Kidney (tissue), 22 donors: ENCODE results near the gene P3H4. TPM values are rescaled to one million over a fixed set of nuclear protein-coding genes. Genes with fewer than 3 reads are reported as not detected.
A peak's percentile ranks its signal among the peaks of the same experiment; 100 is the strongest.
"Not testable (repeated sequence)": the region's sequence is repeated elsewhere in the genome, so short reads cannot be mapped to it uniquely, and the experiment has no call there.

ENCODE experiments used
- DNase-seq, 5 donors: peaks; one replicate each; pipeline ENCODE4 v3.0.0-alpha.2; 2013 to 2020
- FAIRE-seq: peaks from 2 replicates; lab custom pipeline; 2012; peaks lifted over from hg19 to GRCh38; lab: Jason Lieb, UNC
- H3K27ac ChIP-seq, 2 donors: one replicate each; pipeline ENCODE4 v1.7.0; 2013; ENCODE audit warnings: low read depth in 2 of 2, low read length in 2 of 2, inconsistent platforms in 1 of 2
- H3K27me3 ChIP-seq: one replicate; pipeline ENCODE4 v1.7.1; 2013; ENCODE audit warnings: low read length, inconsistent platforms; ENCODE audit not compliant: control insufficient read depth, insufficient read depth
- H3K36me3 ChIP-seq, 3 donors: one replicate each; pipeline versions ENCODE4 v1.7.0 to v1.7.1; 2013; ENCODE audit warnings: low read length in 3 of 3, control low read depth in 1 of 3, inconsistent platforms in 1 of 3; ENCODE audit not compliant: insufficient read depth in 3 of 3, control insufficient read depth in 2 of 3
- H3K4me1 ChIP-seq, 3 donors: one replicate each; pipeline versions ENCODE4 v1.7.0 to v1.7.1; 2013; ENCODE audit warnings: low read length in 3 of 3, inconsistent platforms in 1 of 3, low read depth in 1 of 3; ENCODE audit not compliant: control insufficient read depth in 2 of 3, insufficient read depth in 2 of 3
- H3K4me3 ChIP-seq, 3 donors: one replicate each; pipeline versions ENCODE4 v1.7.0 to v1.8.1; 2013; ENCODE audit warnings: low read length in 3 of 3, control low read depth in 1 of 3, inconsistent platforms in 1 of 3
- H3K9ac ChIP-seq, 3 donors: one replicate each; pipeline versions ENCODE4 v1.7.0 to v1.7.1; 2013; ENCODE audit warnings: low read length in 3 of 3, control low read depth in 1 of 3, inconsistent platforms in 1 of 3
- H3K9me3 ChIP-seq, 3 donors: one replicate each; pipeline versions ENCODE4 v1.7.0 to v1.7.1; 2013; ENCODE audit warnings: low read length in 3 of 3, control low read depth in 1 of 3, inconsistent platforms in 1 of 3; ENCODE audit not compliant: control insufficient read depth in 2 of 3, insufficient read depth in 1 of 3
- intact Hi-C: fragments of 100-400 bp; cut with DNase I; formaldehyde crosslinking; loops from one replicate; pipeline ENCODE4 v1.11.1; 2022
- long read RNA-seq, 10 donors: library from polyadenylated mRNA in 1 of 10; unstranded in 1 of 10; transcript quantifications; one replicate each; pipeline ENCODE4 v2.0.0 and lab custom pipeline, GENCODE V29; 2021 to 2026
- polyA plus RNA-seq: library from polyadenylated mRNA; stranded (reverse); fragments of 350-450 nt; fragmentation: Illumina TruSeq; extraction: RNeasy Lipid Tissue Mini Kit (QIAGEN cat#74804); gene quantifications from one replicate; pipeline ENCODE4 v1.2.3, GENCODE V29; 2014; ENCODE audit warnings: low read depth, low replicate concordance; ENCODE audit not compliant: insufficient read depth
- total RNA-seq: library from RNA; stranded (reverse); fragmentation: NEBNext Ultra II Directional; extraction: Animal tissue kit (Norgen Biotek cat#: 25700); gene quantifications from one replicate; pipeline ENCODE4 v1.2.1, GENCODE V29; 2021
- TF ChIP-seq, protein P1 (sequence below): IDR thresholded peaks from 3 replicates; pipeline ENCODE4 v1.5.1; 2012; ENCODE audit warnings: mild to moderate bottlenecking, moderate library complexity, borderline replicate concordance; ENCODE audit not compliant: insufficient read depth; ENCODE audit errors: extremely low read depth
- donor health status: control.
- donor health status: control.
- donor health status: control.
- donor health status: control.
- donor health status: control.
- donor health status: DM: yes; HTN: yes; CAD: no.
- donor health status: Normal renal cell carcinoma (clear cell type).

Gene P3H4
- total RNA-seq (13.6 TPM), polyA plus RNA-seq (13.7 TPM)
- long read RNA-seq, donor 1, transcript P3H4-202 (8 exons, 2,601 nt) = major isoform, 10 of 151 reads
- long read RNA-seq, donor 1, partial matches to known transcripts = 113 of 151 reads
- long read RNA-seq, donor 1, other reads (novel, unspliced or antisense) = 27 of 151 reads
- long read RNA-seq, donor 2, transcript P3H4-202 (8 exons, 2,601 nt) = major isoform, 11 of 12 reads
- long read RNA-seq, donor 2, partial matches to known transcripts = 0 of 12 reads
- long read RNA-seq, donor 2, other reads (novel, unspliced or antisense) = 0 of 12 reads
- long read RNA-seq, donor 3, transcript P3H4-202 (8 exons, 2,601 nt) = major isoform, 8 of 10 reads
- long read RNA-seq, donor 3, partial matches to known transcripts = 0 of 10 reads
- long read RNA-seq, donor 3, other reads (novel, unspliced or antisense) = 0 of 10 reads
- long read RNA-seq, donor 4, transcript P3H4-202 (8 exons, 2,601 nt) = major isoform, 11 of 11 reads
- long read RNA-seq, donor 4, partial matches to known transcripts = 0 of 11 reads
- long read RNA-seq, donor 4, other reads (novel, unspliced or antisense) = 0 of 11 reads
- long read RNA-seq, donor 5, partial matches to known transcripts = 0 of 2 reads
- long read RNA-seq, donor 5, other reads (novel, unspliced or antisense) = 0 of 2 reads
- long read RNA-seq, donor 6, partial matches to known transcripts = 0 of 1 reads
- long read RNA-seq, donor 6, other reads (novel, unspliced or antisense) = 0 of 1 reads
- long read RNA-seq, donor 7, transcript P3H4-202 (8 exons, 2,601 nt) = major isoform, 26 of 36 reads
- long read RNA-seq, donor 7, partial matches to known transcripts = 7 of 36 reads
- long read RNA-seq, donor 7, other reads (novel, unspliced or antisense) = 3 of 36 reads
- long read RNA-seq, donor 8, transcript P3H4-202 (8 exons, 2,601 nt) = major isoform, 7 of 8 reads
- long read RNA-seq, donor 8, partial matches to known transcripts = 0 of 8 reads
- long read RNA-seq, donor 8, other reads (novel, unspliced or antisense) = 0 of 8 reads
- long read RNA-seq, donor 9, transcript P3H4-202 (8 exons, 2,601 nt) = major isoform, 6 of 6 reads
- long read RNA-seq, donor 9, partial matches to known transcripts = 0 of 6 reads
- long read RNA-seq, donor 9, other reads (novel, unspliced or antisense) = 0 of 6 reads
- long read RNA-seq, donor 10, transcript P3H4-202 (8 exons, 2,601 nt) = major isoform, 7 of 9 reads
- long read RNA-seq, donor 10, partial matches to known transcripts = 0 of 9 reads
- long read RNA-seq, donor 10, other reads (novel, unspliced or antisense) = 0 of 9 reads

- TF ChIP-seq, protein P1, sequence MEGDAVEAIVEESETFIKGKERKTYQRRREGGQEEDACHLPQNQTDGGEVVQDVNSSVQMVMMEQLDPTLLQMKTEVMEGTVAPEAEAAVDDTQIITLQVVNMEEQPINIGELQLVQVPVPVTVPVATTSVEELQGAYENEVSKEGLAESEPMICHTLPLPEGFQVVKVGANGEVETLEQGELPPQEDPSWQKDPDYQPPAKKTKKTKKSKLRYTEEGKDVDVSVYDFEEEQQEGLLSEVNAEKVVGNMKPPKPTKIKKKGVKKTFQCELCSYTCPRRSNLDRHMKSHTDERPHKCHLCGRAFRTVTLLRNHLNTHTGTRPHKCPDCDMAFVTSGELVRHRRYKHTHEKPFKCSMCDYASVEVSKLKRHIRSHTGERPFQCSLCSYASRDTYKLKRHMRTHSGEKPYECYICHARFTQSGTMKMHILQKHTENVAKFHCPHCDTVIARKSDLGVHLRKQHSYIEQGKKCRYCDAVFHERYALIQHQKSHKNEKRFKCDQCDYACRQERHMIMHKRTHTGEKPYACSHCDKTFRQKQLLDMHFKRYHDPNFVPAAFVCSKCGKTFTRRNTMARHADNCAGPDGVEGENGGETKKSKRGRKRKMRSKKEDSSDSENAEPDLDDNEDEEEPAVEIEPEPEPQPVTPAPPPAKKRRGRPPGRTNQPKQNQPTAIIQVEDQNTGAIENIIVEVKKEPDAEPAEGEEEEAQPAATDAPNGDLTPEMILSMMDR = peak; percentile 73
- Histone ChIP-seq H3K9ac (peak within 1 kb of the TSS; percentile 25 to 58 (median 49)), H3K4me3 (peak within 1 kb of the TSS; percentile 59 to 84 (median 74)), H3K27ac (peak within 1 kb of the TSS; percentile 28 to 57), H3K36me3 (no peaks in the 10 kb centered on the region), H3K9me3 (no peaks in the 10 kb centered on the region), H3K27me3 (no peaks in the 10 kb centered on the region), H3K4me1 (peaks cover 0 to 23% (median 13%) of the 10 kb centered on the region in 3 donors)
- DNase-seq = peak; percentile 87 to 93 (median 92)
- no peak for FAIRE-seq
- intact Hi-C loops = no loop called here
Measured at GRCh38 chr17:41811549-41812380, at the start of gene P3H4. Gene P3H4 (minus strand): TSS chr17:41811949. CDS start chr17:41811915, 34 bp downstream.

GRCh38 chr17:41860254-41860931 lies 48.6 kb upstream of the P3H4 start:
- FAIRE-seq = no peak
- Histone ChIP-seq H3K27me3 (no peaks in the 10 kb centered on the region), H3K4me3 (no peak overlapping the region), H3K27ac (no peak overlapping the region), H3K9me3 (no peaks in the 10 kb centered on the region), H3K4me1 (peaks cover 0 to 15% (median 9%) of the 10 kb centered on the region in 3 donors), H3K9ac (no peak overlapping the region), H3K36me3 (no peaks in the 10 kb centered on the region)
- no peak for DNase-seq
- intact Hi-C loops = no loop called here
- TF ChIP-seq, protein P1 = no peak

DNA sequence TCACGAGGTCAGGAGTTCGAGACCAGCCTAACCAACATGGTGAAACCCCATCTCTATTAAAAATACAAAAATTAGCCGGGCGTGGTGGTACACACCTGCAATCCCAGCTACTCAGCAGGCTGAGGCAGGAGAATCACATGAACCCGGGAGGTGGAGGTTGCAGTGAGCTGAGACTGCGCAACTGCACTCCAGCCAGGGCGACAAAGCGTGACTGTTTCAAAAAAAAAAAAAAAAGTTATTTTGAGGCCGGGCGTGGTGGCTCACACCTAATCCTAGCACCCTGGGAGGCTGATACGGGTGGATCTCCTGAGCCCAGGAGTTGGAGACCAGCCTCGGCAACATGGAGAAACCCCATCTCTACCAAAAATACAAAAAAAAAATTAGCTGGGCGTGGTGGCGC lies 39.6 kb upstream of the P3H4 start:
- H3K4me1 ChIP-seq, H3K4me3 ChIP-seq, H3K27ac ChIP-seq, H3K27me3 ChIP-seq, intact Hi-C loops, FAIRE-seq, H3K9ac ChIP-seq, H3K9me3 ChIP-seq, DNase-seq: not testable (repeated sequence)
- H3K36me3 ChIP-seq = peaks cover 4 to 11% (median 6%) of the 10 kb centered on the region in 3 donors
